ENCODE measurements around the gene CNGA3.

DNA sequence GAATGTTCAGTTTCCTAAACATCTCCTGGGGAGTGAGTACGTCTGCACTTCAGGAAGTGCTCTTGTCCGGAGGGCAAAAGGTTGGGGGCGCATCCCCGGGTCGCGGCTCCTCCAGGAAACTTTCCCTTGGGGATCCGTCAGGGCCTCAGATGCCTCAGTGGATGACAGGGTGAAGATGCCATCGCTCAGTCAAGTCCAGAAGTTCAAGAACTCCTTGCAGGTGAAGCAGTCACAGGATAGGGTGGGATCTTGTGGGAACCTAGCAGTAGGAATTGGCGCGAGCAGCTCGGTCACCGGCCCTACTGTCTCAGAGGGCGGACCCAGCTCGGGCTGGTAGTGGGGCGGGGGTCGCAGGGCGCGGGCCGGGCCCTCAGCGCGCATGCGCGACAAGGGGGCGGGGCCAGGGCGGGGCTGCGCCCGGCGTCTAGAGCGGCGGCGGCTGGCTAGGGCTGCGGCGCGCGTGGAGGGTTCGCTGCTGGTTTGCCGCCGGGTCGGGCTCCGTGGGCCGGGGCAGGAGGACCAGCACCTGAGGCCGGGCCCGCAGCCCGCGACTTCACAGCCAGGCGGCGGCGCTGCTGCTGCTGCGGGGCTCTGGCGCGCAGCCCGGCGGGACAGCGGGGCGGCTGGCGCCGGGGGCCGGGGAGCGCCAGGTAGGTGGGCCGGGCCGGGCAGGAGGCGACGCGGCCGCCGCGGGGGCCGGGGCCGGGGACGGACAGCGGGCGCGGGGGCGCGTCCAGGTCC, 98.3 kb downstream of the CNGA3 start, which contains the start of gene INPP4A:
- TF ChIP-seq EZH2 (IDR thresholded peaks at IDR 0.05; ENCODE audit: low read length, unreplicated experiment) (no peak), EZH2phosphoT487 (IDR thresholded peaks at IDR 0.05; ENCODE audit: borderline replicate concordance, low read length) (no peak)
- TF ChIP-seq, protein P1, sequence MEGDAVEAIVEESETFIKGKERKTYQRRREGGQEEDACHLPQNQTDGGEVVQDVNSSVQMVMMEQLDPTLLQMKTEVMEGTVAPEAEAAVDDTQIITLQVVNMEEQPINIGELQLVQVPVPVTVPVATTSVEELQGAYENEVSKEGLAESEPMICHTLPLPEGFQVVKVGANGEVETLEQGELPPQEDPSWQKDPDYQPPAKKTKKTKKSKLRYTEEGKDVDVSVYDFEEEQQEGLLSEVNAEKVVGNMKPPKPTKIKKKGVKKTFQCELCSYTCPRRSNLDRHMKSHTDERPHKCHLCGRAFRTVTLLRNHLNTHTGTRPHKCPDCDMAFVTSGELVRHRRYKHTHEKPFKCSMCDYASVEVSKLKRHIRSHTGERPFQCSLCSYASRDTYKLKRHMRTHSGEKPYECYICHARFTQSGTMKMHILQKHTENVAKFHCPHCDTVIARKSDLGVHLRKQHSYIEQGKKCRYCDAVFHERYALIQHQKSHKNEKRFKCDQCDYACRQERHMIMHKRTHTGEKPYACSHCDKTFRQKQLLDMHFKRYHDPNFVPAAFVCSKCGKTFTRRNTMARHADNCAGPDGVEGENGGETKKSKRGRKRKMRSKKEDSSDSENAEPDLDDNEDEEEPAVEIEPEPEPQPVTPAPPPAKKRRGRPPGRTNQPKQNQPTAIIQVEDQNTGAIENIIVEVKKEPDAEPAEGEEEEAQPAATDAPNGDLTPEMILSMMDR (conservative IDR thresholded peaks at IDR 0.05; ENCODE audit: low read depth, low read length) = no peak

Data from PC-3 (cell line).